CD4-positive, alpha-beta memory T cell (primary cell): ENCODE measurements around the gene PPIL1. TPM values are rescaled to one million over a fixed set of nuclear protein-coding genes. Genes with fewer than 3 reads are reported as not detected.

Experiments used
- CTCF ChIA-PET: fragments of 350-600 bp; sonication (Branson Sonifier 250); formaldehyde crosslinking; loops from one replicate; lab custom pipeline; 2021; ENCODE audit warnings: inconsistent platforms; ENCODE audit not compliant: partially characterized antibody; lab: Charles Lee
- POLR2A ChIA-PET: fragments of 350-600 bp; sonication (Branson Sonifier 250); formaldehyde crosslinking; loops from one replicate; lab custom pipeline; 2021; ENCODE audit not compliant: partially characterized antibody; lab: Charles Lee
- DNase-seq, 5 donors: peaks; one replicate each; pipeline versions ENCODE4 v3.0.0 to v3.0.0-alpha.2; 2020 to 2022; ENCODE audit warnings: mixed read lengths in 1 of 5
- H3K27ac ChIP-seq: one replicate; pipeline ENCODE4 v1.7.0; 2013; ENCODE audit warnings: low read depth, low read length
- H3K27me3 ChIP-seq: 2 replicates; pipeline ENCODE4 v1.7.0; 2013; ENCODE audit warnings: mild to moderate bottlenecking, low read length, moderate library complexity; ENCODE audit not compliant: insufficient read depth
- H3K36me3 ChIP-seq: 2 replicates; pipeline ENCODE4 v1.7.0; 2013; ENCODE audit warnings: mild to moderate bottlenecking, low read length, moderate library complexity; ENCODE audit not compliant: insufficient read depth
- H3K4me1 ChIP-seq: 2 replicates; pipeline ENCODE4 v1.7.0; 2013; ENCODE audit warnings: mild to moderate bottlenecking, low read length, moderate library complexity; ENCODE audit not compliant: insufficient read depth
- H3K4me3 ChIP-seq, 2 donors: one replicate each; pipeline ENCODE4 v1.7.0; 2013; ENCODE audit warnings: low read length in 2 of 2, mild to moderate bottlenecking in 1 of 2
- H3K9me3 ChIP-seq, 2 donors: one replicate each; pipeline ENCODE4 v1.7.0; 2013; ENCODE audit warnings: low read length in 2 of 2, control low read depth in 1 of 2; ENCODE audit not compliant: control insufficient read depth in 1 of 2
- H3K27ac Mint-ChIP-seq, 7 donors: one replicate each; pipeline ENCODE4 v1.8.0; 2020 to 2021; ENCODE audit warnings: mixed read lengths in 7 of 7, mild to moderate bottlenecking in 6 of 7, inconsistent platforms in 3 of 7, moderate library complexity in 3 of 7
- H3K27me3 Mint-ChIP-seq, 2 donors: one replicate each; pipeline ENCODE4 v1.8.0; 2020 to 2021; ENCODE audit warnings: mixed read lengths in 2 of 2
- H3K36me3 Mint-ChIP-seq, 2 donors: one replicate each; pipeline ENCODE4 v1.8.0; 2020 to 2021; ENCODE audit warnings: mixed read lengths in 2 of 2, inconsistent platforms in 1 of 2, mild to moderate bottlenecking in 1 of 2
- H3K4me1 Mint-ChIP-seq, 4 donors: one replicate each; pipeline ENCODE4 v1.8.0; 2020 to 2021; ENCODE audit warnings: mixed read lengths in 4 of 4, mild to moderate bottlenecking in 1 of 4
- H3K4me3 Mint-ChIP-seq, 8 donors: one replicate each; pipeline ENCODE4 v1.8.0; 2020 to 2021; ENCODE audit warnings: mixed read lengths in 8 of 8, mild to moderate bottlenecking in 7 of 8, moderate library complexity in 6 of 8, inconsistent platforms in 3 of 8
- H3K9me3 Mint-ChIP-seq, 8 donors: one replicate each; pipeline ENCODE4 v1.8.0; 2020 to 2021; ENCODE audit warnings: mixed read lengths in 8 of 8, mild to moderate bottlenecking in 5 of 8, inconsistent platforms in 3 of 8, moderate library complexity in 1 of 8
- intact Hi-C: fragments of 100-400 bp; cut with micrococcal nuclease; formaldehyde crosslinking; loops from one replicate; pipeline ENCODE4 v1.15.1; 2023
- polyA plus RNA-seq, 2 donors: library from polyadenylated mRNA; unstranded; fragments of 300-500 nt; fragmentation: Illumina TruSeq; gene quantifications; one replicate each; pipeline ENCODE4 v1.2.3, GENCODE V29; 2021
- total RNA-seq, 2 experiments: library from RNA; stranded (reverse); gene quantifications; one replicate each; pipeline ENCODE4 v1.2.3, GENCODE V29; 2021

Gene PPIL1
- total and polyA plus RNA-seq, 4 experiments from 2014 or later = 8.4 to 19.7 (median 13.9) TPM

DNA sequence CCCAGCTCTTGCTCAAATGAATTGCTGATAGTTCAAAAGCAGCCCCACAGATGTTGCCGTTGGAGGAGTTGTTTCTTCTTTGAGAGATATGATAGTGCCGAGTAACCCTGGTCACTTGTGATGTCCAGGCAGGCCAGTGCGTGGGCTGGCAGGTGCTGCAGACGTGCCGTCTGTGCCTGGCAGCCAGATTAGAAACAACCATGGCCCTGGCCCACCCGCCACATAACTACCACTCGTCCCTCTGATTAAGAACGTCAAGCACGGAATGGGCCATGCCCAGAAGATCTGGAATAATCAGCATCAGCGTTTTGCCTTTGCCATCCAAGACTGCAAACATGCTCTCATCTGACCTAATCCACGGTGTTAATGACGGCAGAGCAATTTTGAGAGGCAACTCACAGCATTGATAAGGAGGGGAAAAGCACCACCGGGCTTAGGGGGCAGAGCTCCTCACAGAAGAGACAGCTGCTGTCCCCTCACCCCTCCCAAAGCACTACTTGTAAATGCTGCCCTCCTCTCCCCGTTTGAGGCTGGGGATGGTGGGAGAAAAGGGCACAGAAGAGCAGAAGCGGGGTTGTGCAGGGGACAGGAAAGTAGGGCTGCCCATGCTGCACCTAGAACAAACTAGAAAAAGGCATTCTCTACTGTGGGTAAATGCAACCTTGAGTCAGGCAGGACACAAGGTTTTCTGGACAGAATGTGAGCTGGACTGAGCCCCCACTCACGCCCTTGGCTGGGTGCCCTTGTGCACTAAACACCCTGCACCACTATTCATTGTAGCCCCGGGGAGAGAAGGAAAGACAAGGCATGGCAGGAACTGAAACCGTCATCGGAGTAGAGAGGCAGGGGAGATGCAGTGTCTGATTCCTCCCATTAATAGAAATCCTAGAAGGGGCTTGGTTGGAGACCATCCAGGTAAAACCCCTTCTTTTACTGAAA lies 30.1 kb downstream of the PPIL1 start:
- Mint-ChIP-seq H3K36me3 (peaks cover 0 to 1% of the 10 kb centered on the region in 2 donors), H3K9me3 (peaks cover 0 to 4% (median 0%) of the 10 kb centered on the region in 8 donors), H3K27me3 (peaks cover 4 to 5% of the 10 kb centered on the region in 2 donors), H3K4me3 (peak overlapping the region in 1 of 8 donors; percentile 53), H3K4me1 (peaks cover 1 to 10% (median 6%) of the 10 kb centered on the region in 4 donors), H3K27ac (no peak overlapping the region)
- no peak for DNase-seq
- peaks cover 14% of the 10 kb centered on the region for H3K4me1 ChIP-seq
- ChIA-PET CTCF (no interaction called here), POLR2A (no interaction called here)
- H3K9me3 ChIP-seq = no peaks in the 10 kb centered on the region
- intact Hi-C loops = no loop called here
- H3K27ac ChIP-seq = no peak overlapping the region
- no peaks in the 10 kb centered on the region for H3K36me3 ChIP-seq
- H3K4me3 ChIP-seq = no peak overlapping the region
- peaks cover 9% of the 10 kb centered on the region for H3K27me3 ChIP-seq

GRCh38 chr6:36843170-36843569 lies 31.4 kb downstream of the PPIL1 start:
- Histone ChIP-seq H3K27me3 (peaks cover 18% of the 10 kb centered on the region), H3K4me1 (peaks cover 20% of the 10 kb centered on the region), H3K9me3 (no peaks in the 10 kb centered on the region), H3K27ac (no peak overlapping the region), H3K4me3 (no peak overlapping the region), H3K36me3 (no peaks in the 10 kb centered on the region)
- H3K9me3 Mint-ChIP-seq = no peaks in the 10 kb centered on the region
- no peak overlapping the region for H3K27ac Mint-ChIP-seq
- H3K36me3 Mint-ChIP-seq = no peaks in the 10 kb centered on the region
- no peak for DNase-seq
- CTCF ChIA-PET = interaction anchor here (2.7 kb wide), 1 partner anchor 9 kb away, joined by 13 read pairs; no protein-coding TSS in a partner anchor
- POLR2A ChIA-PET = no interaction called here
- intact Hi-C loops = no loop called here
- peak overlapping the region in 1 of 8 donors; percentile 3 for H3K4me3 Mint-ChIP-seq
- peaks cover 1 to 15% (median 9%) of the 10 kb centered on the region in 4 donors for H3K4me1 Mint-ChIP-seq
- H3K27me3 Mint-ChIP-seq = peaks cover 4 to 12% of the 10 kb centered on the region in 2 donors

- peaks cover 20% of the 10 kb centered on the region for H3K4me1 ChIP-seq
- H3K27ac Mint-ChIP-seq = no peak overlapping the region
- H3K27ac ChIP-seq = no peak overlapping the region
- H3K4me3 ChIP-seq = no peak overlapping the region
- ChIA-PET POLR2A (no interaction called here), CTCF (interaction anchor here (2.7 kb wide), 1 partner anchor 10 kb away, joined by 13 read pairs; no protein-coding TSS in a partner anchor)
- H3K36me3 Mint-ChIP-seq = no peaks in the 10 kb centered on the region
- no peaks in the 10 kb centered on the region for H3K9me3 ChIP-seq
- H3K27me3 Mint-ChIP-seq = peaks cover 4 to 19% of the 10 kb centered on the region in 2 donors
- peaks cover 0 to 3% (median 0%) of the 10 kb centered on the region in 8 donors for H3K9me3 Mint-ChIP-seq
- peaks cover 18% of the 10 kb centered on the region for H3K27me3 ChIP-seq
- no peaks in the 10 kb centered on the region for H3K36me3 ChIP-seq
- no peak for DNase-seq
- intact Hi-C loops = no loop called here
- peaks cover 3 to 15% (median 9%) of the 10 kb centered on the region in 4 donors for H3K4me1 Mint-ChIP-seq
- H3K4me3 Mint-ChIP-seq = no peak overlapping the region
These were observed 32.8 kb downstream of the PPIL1 start for GRCh38 chr6:36841756-36842155.

DNA sequence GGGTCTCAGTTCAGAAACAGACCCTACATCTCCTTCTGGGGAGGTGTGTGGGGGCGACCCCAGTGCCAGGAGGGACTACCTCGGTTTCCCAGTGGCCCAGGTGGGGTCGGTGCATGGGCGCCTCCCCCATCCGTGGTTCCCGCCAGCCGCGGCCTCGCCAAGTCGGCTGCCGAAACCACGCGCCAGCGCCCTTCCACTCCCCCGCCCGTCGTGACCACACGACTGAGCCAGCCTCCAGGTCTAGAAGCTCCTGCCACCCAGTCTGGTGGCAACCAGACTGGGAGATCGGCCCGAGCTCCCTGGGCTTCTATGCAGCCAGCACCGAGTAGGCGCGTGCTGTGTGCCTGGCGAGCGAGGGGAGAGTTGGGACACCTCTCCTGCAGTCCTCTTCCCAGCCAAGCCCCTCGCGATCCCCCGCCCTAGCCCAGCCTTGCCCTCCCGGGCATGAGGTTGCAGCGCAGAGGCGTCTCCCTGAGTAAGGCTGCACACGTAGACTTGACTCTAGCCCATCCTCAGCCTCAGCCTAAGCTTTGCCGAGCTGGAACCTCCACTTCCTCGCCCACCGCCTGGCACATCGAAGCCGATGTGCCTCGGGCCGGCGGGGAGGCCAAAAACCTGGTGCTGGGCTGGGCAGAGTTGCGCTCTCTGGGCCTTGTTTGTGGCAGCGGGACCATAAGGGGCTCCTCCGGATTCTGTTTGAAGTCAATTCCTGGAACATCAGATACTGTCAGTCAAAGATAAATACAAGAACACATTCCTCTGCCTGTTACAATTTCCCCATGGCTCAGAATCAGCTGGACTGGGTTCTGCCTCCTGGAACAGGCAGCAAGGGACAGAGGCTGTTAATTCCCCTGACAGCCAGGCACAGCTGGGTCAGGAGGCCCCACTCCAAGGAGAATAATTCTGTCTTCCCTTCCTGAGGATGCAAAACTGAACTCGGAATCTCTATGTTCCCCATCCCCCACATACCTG lies 33.9 kb downstream of the PPIL1 start:
- Mint-ChIP-seq H3K27me3 (peaks cover 4 to 19% of the 10 kb centered on the region in 2 donors), H3K36me3 (no peaks in the 10 kb centered on the region), H3K9me3 (peaks cover 0 to 3% (median 0%) of the 10 kb centered on the region in 8 donors), H3K27ac (peak overlapping the region in 2 of 7 donors; percentile 25 to 63), H3K4me1 (peaks cover 3 to 15% (median 9%) of the 10 kb centered on the region in 4 donors), H3K4me3 (peak overlapping the region; percentile 55 to 84 (median 81))
- H3K9me3 ChIP-seq = no peaks in the 10 kb centered on the region
- peak overlapping the region in 1 of 2 donors; percentile 19 for H3K4me3 ChIP-seq
- intact Hi-C loops = no loop called here
- CTCF ChIA-PET = interaction anchor here (2.7 kb wide), 1 partner anchor 11 kb away, joined by 13 read pairs; no protein-coding TSS in a partner anchor
- H3K27ac ChIP-seq = no peak overlapping the region
- no peaks in the 10 kb centered on the region for H3K36me3 ChIP-seq
- H3K27me3 ChIP-seq = peaks cover 18% of the 10 kb centered on the region
- peak; percentile 8 to 59 (median 25) for DNase-seq
- H3K4me1 ChIP-seq = peaks cover 20% of the 10 kb centered on the region
- POLR2A ChIA-PET = no interaction called here

DNA sequence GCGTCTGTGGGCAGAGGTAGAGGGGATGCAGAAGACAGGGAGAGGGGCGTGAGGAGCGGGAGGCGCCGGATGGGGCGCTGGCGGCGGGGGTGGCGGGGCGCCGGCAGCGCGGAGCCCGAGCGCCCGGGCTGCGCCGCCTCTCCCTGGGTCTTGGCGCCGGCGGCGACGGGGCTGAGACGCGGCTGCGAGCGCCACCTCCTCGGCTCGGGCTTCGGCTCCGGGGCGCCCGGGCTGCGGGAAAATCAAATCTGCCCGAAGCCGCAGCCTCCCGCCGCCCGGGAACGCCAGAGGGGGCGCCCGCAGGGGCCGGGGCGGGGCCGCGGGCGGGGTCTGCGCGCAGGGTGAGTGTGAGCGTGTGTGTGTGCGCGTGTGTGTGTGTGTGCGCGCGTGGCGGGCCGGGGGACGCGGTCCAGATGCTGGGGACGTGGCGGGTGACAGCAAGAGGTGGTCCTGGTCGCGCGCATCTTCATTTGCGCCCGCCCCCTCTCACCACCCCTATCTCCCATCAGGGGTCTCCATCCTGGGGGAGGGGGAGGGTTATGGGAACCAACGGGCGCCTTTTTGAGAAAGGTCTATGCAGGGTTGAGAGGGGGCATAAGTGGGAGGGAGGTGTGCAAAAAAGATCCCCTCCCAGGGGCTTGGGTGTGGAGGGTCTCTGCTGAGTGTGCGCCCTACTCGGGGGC lies 34.7 kb downstream of the PPIL1 start:
- CTCF ChIA-PET = no interaction called here
- peak overlapping the region in 1 of 7 donors; percentile 63 for H3K27ac Mint-ChIP-seq
- Histone ChIP-seq H3K36me3 (no peaks in the 10 kb centered on the region), H3K4me1 (peaks cover 20% of the 10 kb centered on the region), H3K27me3 (peaks cover 18% of the 10 kb centered on the region), H3K4me3 (peak overlapping the region in 1 of 2 donors; percentile 19), H3K27ac (no peak overlapping the region), H3K9me3 (no peaks in the 10 kb centered on the region)
- DNase-seq = peak; percentile 47 to 56 (median 51)
- intact Hi-C loops = no loop called here
- POLR2A ChIA-PET = no interaction called here
- H3K4me3 Mint-ChIP-seq = peak overlapping the region; percentile 73 to 84 (median 81)
- no peaks in the 10 kb centered on the region for H3K36me3 Mint-ChIP-seq
- H3K4me1 Mint-ChIP-seq = peaks cover 3 to 15% (median 9%) of the 10 kb centered on the region in 4 donors
- peaks cover 0 to 3% (median 0%) of the 10 kb centered on the region in 8 donors for H3K9me3 Mint-ChIP-seq
- H3K27me3 Mint-ChIP-seq = peaks cover 4 to 19% of the 10 kb centered on the region in 2 donors

GRCh38 chr6:36838896-36839748 lies 35.5 kb downstream of the PPIL1 start, which contains the start of gene CPNE5:
TSS of gene CPNE5 (minus strand) at chr6:36839444. CDS start at chr6:36839377, 67 bp downstream.
- Mint-ChIP-seq H3K27me3 (peaks cover 4 to 19% of the 10 kb centered on the region in 2 donors), H3K4me3 (peak within 1 kb of the TSS; percentile 73 to 84 (median 81)), H3K36me3 (no peaks in the 10 kb centered on the region), H3K4me1 (peaks cover 3 to 15% (median 9%) of the 10 kb centered on the region in 4 donors), H3K9me3 (peaks cover 0 to 3% (median 0%) of the 10 kb centered on the region in 8 donors), H3K27ac (peak within 1 kb of the TSS in 1 of 7 donors; percentile 63)
- H3K36me3 ChIP-seq = no peaks in the 10 kb centered on the region
- no peak for DNase-seq
- peaks cover 18% of the 10 kb centered on the region for H3K27me3 ChIP-seq
- CTCF ChIA-PET = no interaction called here
- POLR2A ChIA-PET = no interaction called here
- H3K4me1 ChIP-seq = peaks cover 20% of the 10 kb centered on the region
- intact Hi-C loops = no loop called here
- H3K9me3 ChIP-seq = no peaks in the 10 kb centered on the region
- H3K4me3 ChIP-seq = peak within 1 kb of the TSS in 1 of 2 donors; percentile 19
- H3K27ac ChIP-seq = no peak within 1 kb of the TSS
